Prostate gland (tissue), 2 donors: Measurements from ENCODE around the gene VAV3. TPM values are rescaled to one million over a fixed set of nuclear protein-coding genes. Genes with fewer than 3 reads are reported as not detected.

Experiments
- DNase-seq: peaks from one replicate; pipeline ENCODE4 v3.0.0-alpha.2; 2019; ENCODE audit warnings: low spot score
- H3K27ac ChIP-seq, 2 donors: fragments of 200-600 bp; sonication (generic); 2 replicates each; pipeline ENCODE4 v1.5.1; 2017 to 2019
- H3K27me3 ChIP-seq: fragments of 200-600 bp; sonication (generic); replicated peaks from 2 replicates; pipeline ENCODE4 v1.5.1; 2019; ENCODE audit not compliant: insufficient read depth
- H3K36me3 ChIP-seq, 2 donors: fragments of 200-600 bp; sonication (generic); 1 replicate in 1 of 2; 2 replicates in 1 of 2; pipeline versions ENCODE4 v1.5.1 to v1.8.1; 2017 to 2019
- H3K4me1 ChIP-seq: fragments of 200-600 bp; sonication (generic); replicated peaks from 2 replicates; pipeline ENCODE4 v1.5.1; 2019
- H3K4me3 ChIP-seq, 2 donors: fragments of 200-600 bp; sonication (generic); 2 replicates each; pipeline ENCODE4 v1.5.1; 2017 to 2019
- H3K9me3 ChIP-seq: fragments of 200-600 bp; sonication (generic); 2 replicates; pipeline ENCODE4 v1.5.1; 2017
- CTCF ChIP-seq, 4 experiments: fragments of 200-600 bp in 2 of 4; fragments of 450-650 bp in 2 of 4; sonication (generic) in 2 of 4; IDR thresholded peaks; 1 replicate in 3 of 4; 2 replicates in 1 of 4; pipeline ENCODE4 v1.5.1; 2016 to 2019; ENCODE audit warnings: antibody characterized with exemption in 4 of 4, mild to moderate bottlenecking in 2 of 4, moderate library complexity in 2 of 4
- POLR2A ChIP-seq: fragments of 450-650 bp; IDR thresholded peaks from one replicate; pipeline ENCODE4 v1.6.1; 2016; ENCODE audit warnings: antibody characterized with exemption, mild to moderate bottlenecking
- POLR2AphosphoS5 ChIP-seq: sonication (generic); formaldehyde crosslinking; IDR thresholded peaks from one replicate; pipeline ENCODE4 v1.6.1; 2017; ENCODE audit warnings: antibody characterized with exemption
- WGBS: methylation state at CpG from one replicate; pipeline ENCODE4 v1.1.5; 2018; 5-methylcytosine and 5-hydroxymethylcytosine counted together
- intact Hi-C: fragments of 100-400 bp; cut with DNase I; formaldehyde crosslinking; loops from one replicate; pipeline ENCODE4 v1.14.2; 2022
- total RNA-seq, 2 donors: library from RNA; depleted of rRNA; stranded (reverse); fragments of >200 nt; gene quantifications; one replicate each; pipeline ENCODE4 v1.1.0, GENCODE V29; 2016

Gene VAV3
- total RNA-seq, 2 donors from 2014 or later: 14.5 TPM

GRCh38 chr1:107954126-107954525, 10.9 kb downstream of the VAV3 start:
- Histone ChIP-seq H3K4me3 (no peak overlapping the region), H3K27me3 (no peaks in the 10 kb centered on the region), H3K27ac (no peak overlapping the region), H3K36me3 (no peaks in the 10 kb centered on the region), H3K9me3 (no peaks in the 10 kb centered on the region), H3K4me1 (no peaks in the 10 kb centered on the region)
- no peak for TF ChIP-seq POLR2AphosphoS5
- no peak for TF ChIP-seq POLR2A
- TF ChIP-seq CTCF (IDR thresholded peaks at IDR 0.05): no peak
- intact Hi-C loops: no loop called here
- no peak for DNase-seq

DNA sequence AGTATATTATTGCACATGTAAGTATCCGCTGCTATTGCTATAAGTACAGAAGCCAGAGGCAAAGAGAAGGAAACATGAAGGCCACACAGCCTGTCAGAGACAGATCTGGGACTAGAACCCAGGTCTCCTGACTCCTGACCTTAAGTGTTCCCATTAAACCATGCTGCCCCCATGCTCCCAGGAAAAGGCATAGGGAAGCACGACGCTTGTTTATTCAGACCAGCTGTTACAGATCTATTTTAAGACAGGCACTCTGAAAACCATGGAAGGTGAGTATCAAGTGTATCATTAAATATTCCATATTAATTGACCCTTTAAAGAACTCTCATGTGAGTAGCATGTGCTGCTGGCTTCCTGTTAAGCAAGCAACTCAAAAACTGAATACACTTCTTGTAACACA, 11.4 kb downstream of the VAV3 start:
- H3K27ac ChIP-seq: no peak overlapping the region

DNA sequence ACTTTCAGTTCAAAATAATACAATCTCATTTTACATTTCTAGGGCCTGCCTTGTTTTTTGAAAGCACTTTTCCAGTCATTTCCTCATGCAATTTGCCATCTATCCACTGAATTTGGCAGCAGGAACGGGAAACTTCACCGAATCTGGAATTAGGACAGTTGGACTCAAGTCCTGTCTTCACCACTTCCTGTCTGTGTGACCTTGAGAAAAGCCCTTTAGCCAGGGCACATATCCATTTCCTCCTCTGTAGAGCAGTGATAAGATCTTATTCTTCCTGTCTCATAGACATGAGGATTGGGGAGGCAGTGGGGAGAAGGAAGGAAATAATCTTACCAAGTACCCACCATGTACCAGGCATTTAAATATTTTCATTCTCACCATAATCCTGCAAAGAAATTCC, 12.0 kb downstream of the VAV3 start:
- TF ChIP-seq POLR2AphosphoS5 (no peak), POLR2A (no peak), CTCF (IDR thresholded peaks at IDR 0.05) (no peak)

More for the DNA sequence above, 11.4 kb downstream of the VAV3 start:
- no peaks in the 10 kb centered on the region for H3K36me3 ChIP-seq
- H3K4me1 ChIP-seq: no peaks in the 10 kb centered on the region
- H3K9me3 ChIP-seq: no peaks in the 10 kb centered on the region
- H3K27me3 ChIP-seq: no peaks in the 10 kb centered on the region
- TF ChIP-seq CTCF (IDR thresholded peaks at IDR 0.05): no peak
- no peak for TF ChIP-seq POLR2AphosphoS5
- TF ChIP-seq POLR2A: no peak
- intact Hi-C loops: no loop called here
- 60% methylated on average over 3 of the region's 3 CpGs for WGBS
- DNase-seq: no peak
- no peak overlapping the region for H3K4me3 ChIP-seq

GRCh38 chr1:107950464-107950863, 14.5 kb downstream of the VAV3 start:
- no peak overlapping the region for H3K27ac ChIP-seq
- no peak overlapping the region for H3K4me3 ChIP-seq
- H3K27me3 ChIP-seq: no peaks in the 10 kb centered on the region
- H3K36me3 ChIP-seq: no peaks in the 10 kb centered on the region
- WGBS: 74% methylated on average over 3 of the region's 3 CpGs
- DNase-seq: no peak
- intact Hi-C loops: no loop called here
- no peaks in the 10 kb centered on the region for H3K9me3 ChIP-seq
- TF ChIP-seq CTCF (IDR thresholded peaks at IDR 0.05) (no peak), POLR2A (no peak), POLR2AphosphoS5 (no peak)
- no peaks in the 10 kb centered on the region for H3K4me1 ChIP-seq

More for the DNA sequence above, 12.0 kb downstream of the VAV3 start:
- intact Hi-C loops: no loop called here
- H3K4me1 ChIP-seq: no peaks in the 10 kb centered on the region
- H3K27ac ChIP-seq: no peak overlapping the region
- no peak overlapping the region for H3K4me3 ChIP-seq
- DNase-seq: no peak
- H3K27me3 ChIP-seq: no peaks in the 10 kb centered on the region
- no peaks in the 10 kb centered on the region for H3K36me3 ChIP-seq
- WGBS: 52% methylated on average over 2 of the region's 2 CpGs
- H3K9me3 ChIP-seq: no peaks in the 10 kb centered on the region

- no peaks in the 10 kb centered on the region for H3K9me3 ChIP-seq
- no peak for TF ChIP-seq POLR2A
- TF ChIP-seq CTCF (IDR thresholded peaks at IDR 0.05): no peak
- no peak for TF ChIP-seq POLR2AphosphoS5
- no peaks in the 10 kb centered on the region for H3K27me3 ChIP-seq
- H3K36me3 ChIP-seq: no peaks in the 10 kb centered on the region
- WGBS: 72% methylated on average over 3 of the region's 3 CpGs
- no peak overlapping the region for H3K4me3 ChIP-seq
- no peaks in the 10 kb centered on the region for H3K4me1 ChIP-seq
- no peak overlapping the region for H3K27ac ChIP-seq
- no peak for DNase-seq
- intact Hi-C loops: no loop called here
Measured at GRCh38 chr1:107949467-107950253, 15.3 kb downstream of the VAV3 start.
